HepG2 (cell line): ENCODE data around the gene VCAM1. TPM values are rescaled to one million over a fixed set of nuclear protein-coding genes. Genes with fewer than 3 reads are reported as not detected.

ENCODE experiments used
- FOXJ3 ChIP-seq: sonication (generic); formaldehyde crosslinking; IDR thresholded peaks from 2 replicates; pipeline ENCODE4 v1.4.0; 2020; ENCODE audit warnings: missing genetic modification reagents, mild to moderate bottlenecking, borderline replicate concordance
- MLXIP ChIP-seq: sonication (generic); formaldehyde crosslinking; IDR thresholded peaks from 2 replicates; pipeline ENCODE4 v1.9.0; 2021; ENCODE audit warnings: missing genetic modification reagents, borderline replicate concordance
- NBN ChIP-seq: fragments of 450-650 bp; conservative IDR thresholded peaks from 2 replicates; pipeline ENCODE4 v1.6.1; 2017
- NR2F6 ChIP-seq, 2 experiments: IDR thresholded peaks; 2 replicates each; pipeline ENCODE4 v1.6.1; 2016; ENCODE audit warnings: antibody characterized with exemption in 1 of 2, mild to moderate bottlenecking in 1 of 2
- PATZ1 ChIP-seq: sonication (generic); formaldehyde crosslinking; IDR thresholded peaks from 2 replicates; pipeline ENCODE4 v1.4.0; 2020; ENCODE audit warnings: missing genetic modification reagents
- TEAD2 ChIP-seq: sonication (generic); formaldehyde crosslinking; IDR thresholded peaks from 2 replicates; pipeline ENCODE4 v1.9.0; 2021; ENCODE audit warnings: missing genetic modification reagents
- ZBTB20 ChIP-seq: sonication (generic); formaldehyde crosslinking; IDR thresholded peaks from 2 replicates; pipeline ENCODE4 v1.8.1; 2023; ENCODE audit warnings: missing genetic modification reagents, low read depth, mild to moderate bottlenecking, borderline replicate concordance
- ZBTB26 ChIP-seq: IDR thresholded peaks from 2 replicates; pipeline ENCODE4 v1.6.1; 2016; ENCODE audit warnings: missing compliant biosample characterization, missing genetic modification reagents, borderline replicate concordance
- ZNF850 ChIP-seq: sonication (generic); formaldehyde crosslinking; conservative IDR thresholded peaks from 2 replicates; pipeline ENCODE4 v1.9.0; 2021; ENCODE audit warnings: mild to moderate bottlenecking, missing genetic modification reagents
- polyA plus RNA-seq, 8 experiments: library from polyadenylated mRNA; depleted of rRNA in 3 of 8; stranded (reverse) in 7 of 8; unstranded in 1 of 8; fragments of >200 nt; fragmentation: Illumina TruSeq in 4 of 8; extraction: Trizol in 4 of 8; gene quantifications; 2 replicates each; pipeline versions ENCODE4 v1.2.1 to v1.2.3, GENCODE V29; 2011 to 2016; ENCODE audit warnings: low read depth in 4 of 8, missing spikeins in 1 of 8, mixed read lengths in 1 of 8; ENCODE audit not compliant: insufficient read depth in 1 of 8
- total RNA-seq, 5 experiments: library from RNA; depleted of rRNA; stranded (reverse); fragments of >200 nt; fragmentation: Illumina TruSeq; extraction: Trizol; gene quantifications; 2 replicates each; pipeline ENCODE4 v1.2.3, GENCODE V29; 2016; ENCODE audit warnings: low read depth in 1 of 5
- TF ChIP-seq, protein P1 (sequence below): sonication (generic); formaldehyde crosslinking; IDR thresholded peaks from 2 replicates; pipeline ENCODE4 v1.4.0; 2020; ENCODE audit warnings: missing genetic modification reagents
- TF ChIP-seq, protein P2 (sequence below): sonication (generic); formaldehyde crosslinking; IDR thresholded peaks from 2 replicates; pipeline ENCODE4 v1.5.0; 2020; ENCODE audit warnings: mild to moderate bottlenecking, missing genetic modification reagents
- TF ChIP-seq, protein P3 (sequence below): sonication (generic); formaldehyde crosslinking; IDR thresholded peaks from 2 replicates; pipeline ENCODE4 v1.4.0; 2020; ENCODE audit warnings: mild to moderate bottlenecking, low read depth, missing genetic modification reagents
- TF ChIP-seq, protein P4 (sequence below): IDR thresholded peaks from 2 replicates; pipeline ENCODE4 v1.4.0; 2020; ENCODE audit warnings: mild to moderate bottlenecking, missing genetic modification reagents

VCAM1 gene
- total and polyA plus RNA-seq, 2 of the 13 experiments (the other 11 are each of a cell fraction or from before 2014, with no cell fraction given): not detected

DNA sequence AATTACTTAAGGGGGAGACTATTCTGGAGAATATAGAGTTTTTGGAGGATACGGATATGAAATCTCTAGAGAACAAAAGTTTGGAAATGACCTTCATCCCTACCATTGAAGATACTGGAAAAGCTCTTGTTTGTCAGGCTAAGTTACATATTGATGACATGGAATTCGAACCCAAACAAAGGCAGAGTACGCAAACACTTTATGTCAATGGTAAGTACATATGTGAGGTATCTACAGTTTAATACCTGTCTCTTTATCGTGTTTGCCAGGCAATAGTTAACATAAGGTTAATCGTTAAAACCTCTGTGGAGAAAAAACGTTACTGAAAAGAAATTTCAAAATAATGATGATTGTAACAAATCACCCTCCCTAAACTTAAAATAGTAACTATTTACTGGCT is 11.8 kb downstream of the VCAM1 start (continued):
- no peak for TF ChIP-seq PATZ1 (CRISPR knock-in tag)
- TF ChIP-seq, protein P1, sequence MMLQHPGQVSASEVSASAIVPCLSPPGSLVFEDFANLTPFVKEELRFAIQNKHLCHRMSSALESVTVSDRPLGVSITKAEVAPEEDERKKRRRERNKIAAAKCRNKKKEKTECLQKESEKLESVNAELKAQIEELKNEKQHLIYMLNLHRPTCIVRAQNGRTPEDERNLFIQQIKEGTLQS: no peak
- TF ChIP-seq NR2F6 (IDR thresholded peaks at IDR 0.05): peak; percentile 40; the same call in 1 of the 2 replicates
- TF ChIP-seq NR2F6 (CRISPR knock-in tag; IDR thresholded peaks at IDR 0.05): peak; percentile 25; the same call in 1 of the 2 replicates
- TF ChIP-seq, protein P2, sequence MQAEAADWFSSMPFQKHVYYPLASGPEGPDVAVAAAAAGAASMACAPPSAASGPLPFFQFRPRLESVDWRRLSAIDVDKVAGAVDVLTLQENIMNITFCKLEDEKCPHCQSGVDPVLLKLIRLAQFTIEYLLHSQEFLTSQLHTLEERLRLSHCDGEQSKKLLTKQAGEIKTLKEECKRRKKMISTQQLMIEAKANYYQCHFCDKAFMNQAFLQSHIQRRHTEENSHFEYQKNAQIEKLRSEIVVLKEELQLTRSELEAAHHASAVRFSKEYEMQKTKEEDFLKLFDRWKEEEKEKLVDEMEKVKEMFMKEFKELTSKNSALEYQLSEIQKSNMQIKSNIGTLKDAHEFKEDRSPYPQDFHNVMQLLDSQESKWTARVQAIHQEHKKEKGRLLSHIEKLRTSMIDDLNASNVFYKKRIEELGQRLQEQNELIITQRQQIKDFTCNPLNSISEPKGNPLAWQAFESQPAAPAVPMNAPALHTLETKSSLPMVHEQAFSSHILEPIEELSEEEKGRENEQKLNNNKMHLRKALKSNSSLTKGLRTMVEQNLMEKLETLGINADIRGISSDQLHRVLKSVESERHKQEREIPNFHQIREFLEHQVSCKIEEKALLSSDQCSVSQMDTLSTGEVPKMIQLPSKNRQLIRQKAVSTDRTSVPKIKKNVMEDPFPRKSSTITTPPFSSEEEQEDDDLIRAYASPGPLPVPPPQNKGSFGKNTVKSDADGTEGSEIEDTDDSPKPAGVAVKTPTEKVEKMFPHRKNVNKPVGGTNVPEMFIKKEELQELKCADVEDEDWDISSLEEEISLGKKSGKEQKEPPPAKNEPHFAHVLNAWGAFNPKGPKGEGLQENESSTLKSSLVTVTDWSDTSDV (CRISPR knock-in tag): no peak
- no peak for TF ChIP-seq NBN
- no peak for TF ChIP-seq MLXIP
- no peak for TF ChIP-seq TEAD2 (CRISPR knock-in tag)
- TF ChIP-seq ZNF850 (CRISPR knock-in tag): no peak
- TF ChIP-seq FOXJ3: peak; percentile 70; the same call in 1 of the 2 replicates
- TF ChIP-seq ZBTB26: no peak
- peak; percentile 50; the same call in 1 of the 2 replicates for TF ChIP-seq ZBTB20
- TF ChIP-seq, protein P3, sequence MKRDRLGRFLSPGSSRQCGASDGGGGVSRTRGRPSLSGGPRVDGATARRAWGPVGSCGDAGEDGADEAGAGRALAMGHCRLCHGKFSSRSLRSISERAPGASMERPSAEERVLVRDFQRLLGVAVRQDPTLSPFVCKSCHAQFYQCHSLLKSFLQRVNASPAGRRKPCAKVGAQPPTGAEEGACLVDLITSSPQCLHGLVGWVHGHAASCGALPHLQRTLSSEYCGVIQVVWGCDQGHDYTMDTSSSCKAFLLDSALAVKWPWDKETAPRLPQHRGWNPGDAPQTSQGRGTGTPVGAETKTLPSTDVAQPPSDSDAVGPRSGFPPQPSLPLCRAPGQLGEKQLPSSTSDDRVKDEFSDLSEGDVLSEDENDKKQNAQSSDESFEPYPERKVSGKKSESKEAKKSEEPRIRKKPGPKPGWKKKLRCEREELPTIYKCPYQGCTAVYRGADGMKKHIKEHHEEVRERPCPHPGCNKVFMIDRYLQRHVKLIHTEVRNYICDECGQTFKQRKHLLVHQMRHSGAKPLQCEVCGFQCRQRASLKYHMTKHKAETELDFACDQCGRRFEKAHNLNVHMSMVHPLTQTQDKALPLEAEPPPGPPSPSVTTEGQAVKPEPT (CRISPR knock-in tag): no peak
- TF ChIP-seq, protein P4, sequence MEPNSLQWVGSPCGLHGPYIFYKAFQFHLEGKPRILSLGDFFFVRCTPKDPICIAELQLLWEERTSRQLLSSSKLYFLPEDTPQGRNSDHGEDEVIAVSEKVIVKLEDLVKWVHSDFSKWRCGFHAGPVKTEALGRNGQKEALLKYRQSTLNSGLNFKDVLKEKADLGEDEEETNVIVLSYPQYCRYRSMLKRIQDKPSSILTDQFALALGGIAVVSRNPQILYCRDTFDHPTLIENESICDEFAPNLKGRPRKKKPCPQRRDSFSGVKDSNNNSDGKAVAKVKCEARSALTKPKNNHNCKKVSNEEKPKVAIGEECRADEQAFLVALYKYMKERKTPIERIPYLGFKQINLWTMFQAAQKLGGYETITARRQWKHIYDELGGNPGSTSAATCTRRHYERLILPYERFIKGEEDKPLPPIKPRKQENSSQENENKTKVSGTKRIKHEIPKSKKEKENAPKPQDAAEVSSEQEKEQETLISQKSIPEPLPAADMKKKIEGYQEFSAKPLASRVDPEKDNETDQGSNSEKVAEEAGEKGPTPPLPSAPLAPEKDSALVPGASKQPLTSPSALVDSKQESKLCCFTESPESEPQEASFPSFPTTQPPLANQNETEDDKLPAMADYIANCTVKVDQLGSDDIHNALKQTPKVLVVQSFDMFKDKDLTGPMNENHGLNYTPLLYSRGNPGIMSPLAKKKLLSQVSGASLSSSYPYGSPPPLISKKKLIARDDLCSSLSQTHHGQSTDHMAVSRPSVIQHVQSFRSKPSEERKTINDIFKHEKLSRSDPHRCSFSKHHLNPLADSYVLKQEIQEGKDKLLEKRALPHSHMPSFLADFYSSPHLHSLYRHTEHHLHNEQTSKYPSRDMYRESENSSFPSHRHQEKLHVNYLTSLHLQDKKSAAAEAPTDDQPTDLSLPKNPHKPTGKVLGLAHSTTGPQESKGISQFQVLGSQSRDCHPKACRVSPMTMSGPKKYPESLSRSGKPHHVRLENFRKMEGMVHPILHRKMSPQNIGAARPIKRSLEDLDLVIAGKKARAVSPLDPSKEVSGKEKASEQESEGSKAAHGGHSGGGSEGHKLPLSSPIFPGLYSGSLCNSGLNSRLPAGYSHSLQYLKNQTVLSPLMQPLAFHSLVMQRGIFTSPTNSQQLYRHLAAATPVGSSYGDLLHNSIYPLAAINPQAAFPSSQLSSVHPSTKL (CRISPR knock-in tag): peak; percentile 75
